DOHH2 (cell line): ENCODE measurements around the gene VPS13A.

Experiments
- EZH2phosphoT487 ChIP-seq: fragments of 200-600 bp; sonication (generic); IDR thresholded peaks from 2 replicates; pipeline ENCODE4 v1.6.1; 2017; ENCODE audit warnings: borderline replicate concordance, mild to moderate bottlenecking, antibody characterized with exemption, low read length, moderate library complexity, mixed read lengths
- TF ChIP-seq, protein P1 (sequence below): fragments of 200-600 bp; sonication (generic); IDR thresholded peaks from one replicate; pipeline ENCODE4 v1.5.1; 2014; ENCODE audit warnings: antibody characterized with exemption, mild to moderate bottlenecking, low read depth, low read length; ENCODE audit not compliant: poor library complexity, severe bottlenecking

GRCh38 chr9:77451507-77451906, 274.2 kb downstream of the VPS13A start:
- TF ChIP-seq, protein P1, sequence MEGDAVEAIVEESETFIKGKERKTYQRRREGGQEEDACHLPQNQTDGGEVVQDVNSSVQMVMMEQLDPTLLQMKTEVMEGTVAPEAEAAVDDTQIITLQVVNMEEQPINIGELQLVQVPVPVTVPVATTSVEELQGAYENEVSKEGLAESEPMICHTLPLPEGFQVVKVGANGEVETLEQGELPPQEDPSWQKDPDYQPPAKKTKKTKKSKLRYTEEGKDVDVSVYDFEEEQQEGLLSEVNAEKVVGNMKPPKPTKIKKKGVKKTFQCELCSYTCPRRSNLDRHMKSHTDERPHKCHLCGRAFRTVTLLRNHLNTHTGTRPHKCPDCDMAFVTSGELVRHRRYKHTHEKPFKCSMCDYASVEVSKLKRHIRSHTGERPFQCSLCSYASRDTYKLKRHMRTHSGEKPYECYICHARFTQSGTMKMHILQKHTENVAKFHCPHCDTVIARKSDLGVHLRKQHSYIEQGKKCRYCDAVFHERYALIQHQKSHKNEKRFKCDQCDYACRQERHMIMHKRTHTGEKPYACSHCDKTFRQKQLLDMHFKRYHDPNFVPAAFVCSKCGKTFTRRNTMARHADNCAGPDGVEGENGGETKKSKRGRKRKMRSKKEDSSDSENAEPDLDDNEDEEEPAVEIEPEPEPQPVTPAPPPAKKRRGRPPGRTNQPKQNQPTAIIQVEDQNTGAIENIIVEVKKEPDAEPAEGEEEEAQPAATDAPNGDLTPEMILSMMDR = no peak
- TF ChIP-seq EZH2phosphoT487 = no peak
